OCI-LY1 (cell line): Measurements from ENCODE around the gene KLK1.

Experiments
- H2AFZ ChIP-seq: fragments of 200-600 bp; sonication (generic), shearing (Covaris generic); 2 replicates; pipeline ENCODE4 v1.6.0; 2014; ENCODE audit warnings: antibody characterized with exemption, mild to moderate bottlenecking, low read length
- H3F3A ChIP-seq: fragments of 200-600 bp; sonication (generic), shearing (Covaris generic); 2 replicates; pipeline ENCODE4 v1.6.0; 2014; ENCODE audit warnings: mild to moderate bottlenecking, antibody characterized with exemption, low read length, moderate library complexity; ENCODE audit not compliant: insufficient read depth
- H3K27ac ChIP-seq: fragments of 200-600 bp; sonication (generic); 2 replicates; pipeline ENCODE4 v1.5.1; 2014; ENCODE audit warnings: low read length, mixed run types, mild to moderate bottlenecking, low read depth; ENCODE audit not compliant: poor library complexity, severe bottlenecking
- H3K27me3 ChIP-seq: fragments of 200-600 bp; sonication (generic); 2 replicates; pipeline ENCODE4 v1.6.0; 2014; ENCODE audit warnings: antibody characterized with exemption, mild to moderate bottlenecking, low read length, moderate library complexity; ENCODE audit not compliant: insufficient read depth
- H3K36me3 ChIP-seq: fragments of 200-600 bp; sonication (generic); 2 replicates; pipeline ENCODE4 v1.6.1; 2014; ENCODE audit warnings: mild to moderate bottlenecking, antibody characterized with exemption, low read length, moderate library complexity, mixed read lengths; ENCODE audit not compliant: insufficient read depth
- H3K4me1 ChIP-seq: fragments of 200-600 bp; sonication (generic); 2 replicates; pipeline ENCODE4 v1.5.1; 2014; ENCODE audit warnings: mild to moderate bottlenecking, low read length, moderate library complexity; ENCODE audit not compliant: insufficient read depth, severe bottlenecking
- H3K4me2 ChIP-seq: fragments of 200-600 bp; sonication (generic), shearing (Covaris generic); 2 replicates; pipeline ENCODE4 v1.6.1; 2014; ENCODE audit warnings: low read length
- H3K4me3 ChIP-seq: fragments of 200-600 bp; sonication (generic); 2 replicates; pipeline ENCODE4 v1.5.1; 2014; ENCODE audit warnings: low read length, low read depth, mild to moderate bottlenecking, mixed read lengths; ENCODE audit not compliant: poor library complexity, severe bottlenecking
- H3K79me2 ChIP-seq: fragments of 200-600 bp; shearing (Covaris generic); 2 replicates; pipeline ENCODE4 v1.6.1; 2016; ENCODE audit warnings: mixed run types, low read length, mixed read lengths; ENCODE audit not compliant: insufficient read depth
- H3K9ac ChIP-seq: fragments of 200-600 bp; sonication (generic), shearing (Covaris generic); 2 replicates; pipeline ENCODE4 v1.6.1; 2014; ENCODE audit warnings: mild to moderate bottlenecking, low read length, mixed read lengths
- H3K9me2 ChIP-seq: fragments of 200-600 bp; sonication (generic), shearing (Covaris generic); 2 replicates; pipeline ENCODE4 v1.6.1; 2014; ENCODE audit warnings: low read depth, mild to moderate bottlenecking, low read length, mixed read lengths
- H3K9me3 ChIP-seq: fragments of 200-600 bp; shearing (Covaris generic); 2 replicates; pipeline ENCODE4 v1.6.1; 2014; ENCODE audit warnings: low read length, mixed read lengths
- H4K20me1 ChIP-seq: fragments of 200-600 bp; sonication (generic), shearing (Covaris generic); 2 replicates; pipeline ENCODE4 v1.6.0; 2016; ENCODE audit warnings: mild to moderate bottlenecking, low read length; ENCODE audit not compliant: insufficient read depth
- CTCF ChIP-seq: fragments of 200-600 bp; sonication (generic), shearing (Covaris generic); IDR thresholded peaks from 2 replicates; pipeline ENCODE4 v1.5.1; 2017; ENCODE audit warnings: mild to moderate bottlenecking, antibody characterized with exemption, low read length, moderate library complexity, mixed read lengths
- EZH2 ChIP-seq: fragments of 200-600 bp; sonication (generic), shearing (Covaris generic); IDR thresholded peaks from 2 replicates; pipeline ENCODE4 v1.8.0; 2017; ENCODE audit warnings: borderline replicate concordance, mixed run types, mild to moderate bottlenecking, antibody characterized with exemption, low read length, moderate library complexity, mixed read lengths

KLK1 gene

DNA sequence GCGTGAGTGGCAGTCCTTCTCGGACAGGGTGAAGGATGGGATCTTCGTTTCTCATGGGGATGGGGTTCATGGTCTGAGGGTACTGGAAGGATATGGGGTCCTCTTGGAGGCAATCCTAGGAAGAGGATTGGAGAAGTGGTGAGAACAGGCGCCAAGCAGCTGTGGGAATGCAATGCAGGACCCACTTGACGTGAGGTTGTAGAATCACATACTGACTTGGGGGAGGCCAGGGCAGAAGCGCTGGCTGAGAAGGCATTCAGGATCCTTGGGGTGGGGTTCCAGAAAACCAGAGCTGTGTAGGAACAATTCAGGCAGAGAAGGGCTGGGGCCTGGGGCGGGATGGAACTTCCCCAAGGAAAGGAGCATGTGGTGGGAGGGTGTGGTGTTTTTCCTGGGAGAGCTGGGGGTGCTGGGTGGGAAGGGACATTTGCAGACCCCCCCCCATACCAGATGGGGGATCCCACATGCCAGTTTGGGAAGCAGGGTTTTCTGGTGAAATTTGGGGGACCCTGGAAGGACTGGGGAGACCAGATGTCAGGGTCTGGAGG, 852 bp downstream of the KLK1 start:
- Histone ChIP-seq H3K9me2 (no peaks in the 10 kb centered on the region), H3K4me1 (peaks cover 12% of the 10 kb centered on the region), H3K9ac (no peak overlapping the region), H3K4me2 (no peak overlapping the region), H2AFZ (no peak overlapping the region), H3K36me3 (no peaks in the 10 kb centered on the region), H3K27me3 (peaks cover 5% of the 10 kb centered on the region; the same call in 1 of the 2 replicates), H3K4me3 (no peak overlapping the region), H3K9me3 (no peaks in the 10 kb centered on the region), H3K79me2 (no peaks in the 10 kb centered on the region), H3F3A (no peaks in the 10 kb centered on the region), H3K27ac (no peak overlapping the region), H4K20me1 (no peaks in the 10 kb centered on the region)
- TF ChIP-seq CTCF = no peak
- no peak for TF ChIP-seq EZH2

DNA sequence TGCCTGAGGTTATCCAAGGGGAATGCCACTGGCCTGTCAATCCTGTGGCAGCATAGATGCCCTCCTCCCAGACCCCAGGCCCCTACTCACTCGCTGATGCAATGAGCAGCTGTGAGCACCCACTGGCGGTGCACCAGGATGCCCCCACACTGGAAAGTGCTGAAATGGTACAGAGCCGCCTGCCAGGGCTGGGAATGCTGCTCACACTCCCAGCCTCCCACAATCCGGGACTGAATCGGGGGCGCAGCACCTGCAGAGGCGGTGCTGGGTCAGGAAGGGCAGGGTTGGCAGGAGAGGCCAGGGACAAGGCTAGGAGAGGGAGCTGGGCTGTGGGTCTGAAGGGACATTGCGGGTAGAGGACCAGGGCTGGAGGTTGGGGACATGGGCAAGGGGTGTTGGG, 2.0 kb downstream of the KLK1 start:
- no peak overlapping the region for H3K27ac ChIP-seq
- no peaks in the 10 kb centered on the region for H3K9me3 ChIP-seq
- no peaks in the 10 kb centered on the region for H4K20me1 ChIP-seq
- no peak overlapping the region for H3K4me2 ChIP-seq
- H2AFZ ChIP-seq = no peak overlapping the region
- H3K27me3 ChIP-seq = peaks cover 5% of the 10 kb centered on the region; the same call in 1 of the 2 replicates
- no peaks in the 10 kb centered on the region for H3K36me3 ChIP-seq
- no peaks in the 10 kb centered on the region for H3F3A ChIP-seq
- TF ChIP-seq CTCF (no peak), EZH2 (no peak)
- H3K4me1 ChIP-seq = peaks cover 12% of the 10 kb centered on the region
- H3K79me2 ChIP-seq = no peaks in the 10 kb centered on the region
- no peak overlapping the region for H3K9ac ChIP-seq
- H3K4me3 ChIP-seq = no peak overlapping the region
- no peaks in the 10 kb centered on the region for H3K9me2 ChIP-seq

DNA sequence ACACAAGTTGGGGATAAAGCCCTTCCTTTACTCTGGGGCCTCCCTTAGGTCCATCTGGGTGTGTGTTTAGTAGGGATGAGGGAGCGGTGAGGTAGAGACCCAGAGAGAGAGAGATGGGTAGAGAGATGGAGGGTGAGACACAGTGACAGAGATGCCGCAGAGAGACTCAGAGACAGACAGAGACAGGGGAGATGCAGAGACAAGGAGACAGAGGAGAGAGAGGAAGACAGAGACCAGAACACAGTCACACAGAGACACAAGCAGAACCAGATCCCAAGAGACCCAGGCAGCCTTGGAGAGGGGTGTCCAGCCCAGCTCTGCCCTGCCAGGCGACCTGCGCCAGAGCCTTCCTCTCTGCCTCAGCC, 2.4 kb downstream of the KLK1 start:
- TF ChIP-seq CTCF (no peak), EZH2 (no peak)
- Histone ChIP-seq H3K9me2 (no peaks in the 10 kb centered on the region), H3K4me1 (peaks cover 12% of the 10 kb centered on the region), H2AFZ (no peak overlapping the region), H3K4me2 (no peak overlapping the region), H3K9ac (no peak overlapping the region), H3K9me3 (no peaks in the 10 kb centered on the region), H3F3A (no peaks in the 10 kb centered on the region), H3K4me3 (no peak overlapping the region), H4K20me1 (no peaks in the 10 kb centered on the region), H3K27ac (no peak overlapping the region), H3K36me3 (no peaks in the 10 kb centered on the region), H3K79me2 (no peaks in the 10 kb centered on the region), H3K27me3 (peaks cover 5% of the 10 kb centered on the region; the same call in 1 of the 2 replicates)
